HL-60 (cell line): ENCODE data around the gene CRIM1.

ENCODE experiments used
- DNase-seq, 2 experiments: peaks; one replicate each; pipeline ENCODE4 v3.0.0-alpha.2; 2010 to 2020; ENCODE audit warnings: low read depth in 1 of 2, low spot score in 1 of 2
- H3K27ac ChIP-seq: fragments of 250-450 bp; sonication (Bioruptor Pico); replicated peaks from 2 replicates; pipeline ENCODE4 v1.5.1; 2020; ENCODE audit warnings: mild to moderate bottlenecking, moderate library complexity
- H3K27me3 ChIP-seq: fragments of 250-450 bp; sonication (Bioruptor Pico); 2 replicates; pipeline ENCODE4 v1.5.1; 2021; ENCODE audit warnings: mild to moderate bottlenecking, moderate library complexity; ENCODE audit not compliant: insufficient read depth, poor library complexity, severe bottlenecking
- H3K4me3 ChIP-seq: replicated peaks from 2 replicates; pipeline ENCODE4 v1.5.1; 2011; ENCODE audit warnings: mild to moderate bottlenecking, control low read depth, low read length; ENCODE audit not compliant: insufficient read depth
- CTCF ChIP-seq: IDR thresholded peaks from one replicate; pipeline ENCODE4 v1.5.1; 2011; ENCODE audit warnings: low read length, control low read depth, inconsistent platforms; ENCODE audit not compliant: insufficient read depth
- GABPA ChIP-seq: IDR thresholded peaks from 2 replicates; pipeline ENCODE4 v1.6.1; 2012; ENCODE audit warnings: low read depth
- POLR2AphosphoS5 ChIP-seq: IDR thresholded peaks from 2 replicates; pipeline ENCODE4 v1.6.1; 2012; ENCODE audit warnings: low read depth
- SPI1 ChIP-seq: IDR thresholded peaks from 2 replicates; pipeline ENCODE4 v1.6.1; 2012; ENCODE audit warnings: low read depth, mild to moderate bottlenecking, borderline replicate concordance
- TF ChIP-seq, protein P1 (sequence below): IDR thresholded peaks from 2 replicates; pipeline ENCODE4 v1.6.1; 2012; ENCODE audit warnings: low read depth; ENCODE audit not compliant: insufficient replicate concordance

CRIM1 gene

DNA sequence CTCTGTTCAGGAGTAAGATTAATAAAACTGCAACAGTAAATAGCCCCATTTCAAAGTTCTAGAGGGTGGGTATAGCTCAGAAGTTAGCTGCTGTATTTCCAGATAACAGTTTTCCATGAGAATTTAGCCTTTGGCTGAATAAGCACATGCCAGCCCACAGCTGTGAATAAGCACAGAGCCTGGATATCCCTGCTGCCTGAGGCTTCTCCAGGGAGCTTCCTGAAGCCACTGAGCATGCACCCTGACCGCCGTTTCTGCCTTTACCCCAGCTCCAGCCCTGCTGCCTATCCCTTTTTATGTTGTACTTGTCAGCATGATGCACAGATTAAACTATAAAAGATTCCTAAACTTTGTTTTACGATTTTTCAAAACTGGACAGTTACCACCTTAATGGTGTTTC, 157.1 kb downstream of the CRIM1 start:
- H3K27me3 ChIP-seq: no peaks in the 10 kb centered on the region
- no peak for TF ChIP-seq CTCF
- TF ChIP-seq SPI1: no peak
- TF ChIP-seq POLR2AphosphoS5: no peak
- no peak for TF ChIP-seq GABPA
- TF ChIP-seq, protein P1, sequence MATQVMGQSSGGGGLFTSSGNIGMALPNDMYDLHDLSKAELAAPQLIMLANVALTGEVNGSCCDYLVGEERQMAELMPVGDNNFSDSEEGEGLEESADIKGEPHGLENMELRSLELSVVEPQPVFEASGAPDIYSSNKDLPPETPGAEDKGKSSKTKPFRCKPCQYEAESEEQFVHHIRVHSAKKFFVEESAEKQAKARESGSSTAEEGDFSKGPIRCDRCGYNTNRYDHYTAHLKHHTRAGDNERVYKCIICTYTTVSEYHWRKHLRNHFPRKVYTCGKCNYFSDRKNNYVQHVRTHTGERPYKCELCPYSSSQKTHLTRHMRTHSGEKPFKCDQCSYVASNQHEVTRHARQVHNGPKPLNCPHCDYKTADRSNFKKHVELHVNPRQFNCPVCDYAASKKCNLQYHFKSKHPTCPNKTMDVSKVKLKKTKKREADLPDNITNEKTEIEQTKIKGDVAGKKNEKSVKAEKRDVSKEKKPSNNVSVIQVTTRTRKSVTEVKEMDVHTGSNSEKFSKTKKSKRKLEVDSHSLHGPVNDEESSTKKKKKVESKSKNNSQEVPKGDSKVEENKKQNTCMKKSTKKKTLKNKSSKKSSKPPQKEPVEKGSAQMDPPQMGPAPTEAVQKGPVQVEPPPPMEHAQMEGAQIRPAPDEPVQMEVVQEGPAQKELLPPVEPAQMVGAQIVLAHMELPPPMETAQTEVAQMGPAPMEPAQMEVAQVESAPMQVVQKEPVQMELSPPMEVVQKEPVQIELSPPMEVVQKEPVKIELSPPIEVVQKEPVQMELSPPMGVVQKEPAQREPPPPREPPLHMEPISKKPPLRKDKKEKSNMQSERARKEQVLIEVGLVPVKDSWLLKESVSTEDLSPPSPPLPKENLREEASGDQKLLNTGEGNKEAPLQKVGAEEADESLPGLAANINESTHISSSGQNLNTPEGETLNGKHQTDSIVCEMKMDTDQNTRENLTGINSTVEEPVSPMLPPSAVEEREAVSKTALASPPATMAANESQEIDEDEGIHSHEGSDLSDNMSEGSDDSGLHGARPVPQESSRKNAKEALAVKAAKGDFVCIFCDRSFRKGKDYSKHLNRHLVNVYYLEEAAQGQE: no peak
- DNase-seq: no peak
- H3K4me3 ChIP-seq: no peak overlapping the region
- no peak overlapping the region for H3K27ac ChIP-seq

DNA sequence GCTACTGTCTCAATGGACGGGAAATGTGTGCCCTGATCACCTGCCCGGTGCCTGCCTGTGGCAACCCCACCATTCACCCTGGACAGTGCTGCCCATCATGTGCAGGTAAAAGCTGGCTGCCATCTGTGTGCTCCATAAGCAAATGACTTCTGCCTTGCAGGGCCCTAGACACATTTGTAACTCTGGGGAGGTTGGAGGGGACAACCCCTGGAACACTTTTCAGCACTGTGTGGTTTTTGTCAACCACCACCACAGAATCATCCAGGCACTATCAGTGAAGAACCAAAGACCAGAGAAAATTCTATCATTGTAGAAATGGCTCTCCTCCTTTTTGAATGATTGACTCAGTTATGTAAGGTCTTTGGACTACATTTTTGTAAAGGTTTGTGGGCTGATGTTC, 158.1 kb downstream of the CRIM1 start:
- Histone ChIP-seq H3K27me3 (no peaks in the 10 kb centered on the region), H3K27ac (no peak overlapping the region), H3K4me3 (no peak overlapping the region)
- no peak for DNase-seq
- TF ChIP-seq GABPA (no peak), POLR2AphosphoS5 (no peak), SPI1 (no peak), CTCF (no peak)
- TF ChIP-seq, protein P1: no peak

- H3K27me3 ChIP-seq: no peaks in the 10 kb centered on the region
- DNase-seq: no peak
- no peak overlapping the region for H3K4me3 ChIP-seq
- TF ChIP-seq, protein P1: no peak
- no peak for TF ChIP-seq CTCF
- TF ChIP-seq GABPA: no peak
- TF ChIP-seq POLR2AphosphoS5: no peak
- TF ChIP-seq SPI1: no peak
- no peak overlapping the region for H3K27ac ChIP-seq
Measured at GRCh38 chr2:36515538-36515937, 160.0 kb downstream of the CRIM1 start.
